HG03457 (cell line): Measurements from ENCODE around the gene SCP2.
"Not testable (repeated sequence)": the region's sequence is repeated elsewhere in the genome, so short reads cannot be mapped to it uniquely, and the experiment has no call there.

Experiments
- ATAC-seq: cut with Tn5 transposase; IDR thresholded peaks from one replicate; pipeline ENCODE4 v1.9.1; 2021; ENCODE audit warnings: moderate number of reproducible peaks; ENCODE audit not compliant: unreplicated experiment

SCP2 gene

DNA sequence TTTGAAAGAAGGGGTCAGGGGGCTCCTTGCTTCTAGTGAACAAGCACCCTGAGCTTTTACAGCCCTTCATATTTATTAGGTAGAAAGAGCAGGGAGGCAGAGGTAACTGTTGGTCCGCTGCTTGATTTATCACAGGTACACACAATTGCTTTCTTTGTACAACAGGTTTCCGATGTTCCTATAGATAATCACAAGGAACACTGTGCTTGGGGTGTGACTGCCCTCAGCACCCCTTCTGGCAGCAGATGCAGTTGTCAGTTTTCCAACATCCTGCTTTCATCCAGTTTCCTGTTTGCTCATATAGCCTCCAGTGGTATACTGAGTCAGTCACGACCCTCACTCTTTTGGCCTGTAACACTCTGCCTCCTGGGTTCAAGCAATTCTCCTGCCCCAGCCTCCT, 40.6 kb downstream of the SCP2 start:
- no peak for ATAC-seq

DNA sequence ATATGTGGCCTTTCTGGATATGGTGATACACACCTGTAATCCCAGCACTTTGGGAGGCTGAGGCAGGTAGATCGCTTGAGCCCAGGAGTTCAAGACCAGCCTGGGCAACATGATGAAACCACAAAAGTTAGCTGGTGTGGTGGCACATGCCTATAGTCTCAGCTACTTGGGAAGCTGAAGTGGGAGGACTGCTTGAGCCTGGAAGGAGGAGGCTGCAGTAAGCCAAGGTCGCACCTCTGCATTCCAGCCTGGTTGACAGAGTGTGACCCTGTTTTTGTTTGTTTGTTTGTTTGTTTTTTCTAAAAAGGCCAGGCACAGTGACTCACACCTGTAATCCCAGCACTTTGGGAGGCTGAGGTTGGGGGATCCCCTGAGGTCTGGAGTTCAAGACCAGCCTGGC, 42.2 kb downstream of the SCP2 start:
- ATAC-seq, result not testable (repeated sequence)

- ATAC-seq, result no peak
These were observed 43.1 kb downstream of the SCP2 start for GRCh38 chr1:52970149-52970548.

DNA sequence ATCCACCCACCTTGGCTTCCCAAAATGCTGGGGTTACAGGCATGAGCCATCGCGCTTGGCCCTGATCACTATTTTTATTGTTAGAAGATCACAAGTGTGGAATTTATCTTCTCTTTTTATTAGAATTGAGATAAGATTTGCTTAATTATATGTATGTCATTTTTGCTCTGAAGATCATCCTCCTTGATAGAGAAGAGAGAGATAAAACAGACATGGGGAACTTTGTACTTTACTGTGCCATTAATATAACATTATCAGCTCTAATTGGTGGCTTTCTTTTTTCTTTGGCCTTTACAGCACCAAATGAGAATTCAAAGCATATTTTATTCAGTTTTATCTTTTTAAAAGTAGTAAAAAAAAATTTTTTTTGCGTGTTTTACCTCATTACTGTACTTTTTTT, 46.8 kb downstream of the SCP2 start:
- ATAC-seq, result no peak

- no peak for ATAC-seq
These were observed 49.3 kb downstream of the SCP2 start for GRCh38 chr1:52976183-52977035.

GRCh38 chr1:52978045-52978444, 51.0 kb downstream of the SCP2 start:
- no peak for ATAC-seq

- ATAC-seq, result not testable (repeated sequence)
These were observed 65.7 kb downstream of the SCP2 start for GRCh38 chr1:52992733-52993132.

GRCh38 chr1:52994656-52995055, 67.6 kb downstream of the SCP2 start:
- ATAC-seq, result no peak

GRCh38 chr1:52996653-52997052, 69.6 kb downstream of the SCP2 start:
- ATAC-seq, result no peak

DNA sequence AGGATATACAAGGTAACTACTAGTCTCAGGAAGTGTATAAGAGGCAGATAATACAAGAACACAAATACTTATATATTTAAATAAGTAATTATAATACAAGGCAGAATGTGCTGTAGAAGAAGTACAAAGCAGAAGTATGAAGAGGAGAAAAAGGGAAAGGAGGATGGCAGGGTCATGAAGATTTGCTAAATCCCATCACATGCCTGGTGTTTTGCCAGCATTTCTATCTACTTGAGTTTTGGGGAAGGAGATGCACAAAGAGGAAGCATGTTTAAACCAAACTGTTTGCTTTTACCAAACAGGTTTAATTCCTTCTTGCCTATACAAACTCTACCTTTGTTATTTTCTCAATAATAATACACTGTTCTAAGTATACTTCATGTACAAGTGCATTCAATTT, 74.1 kb downstream of the SCP2 start:
- ATAC-seq, result no peak

- not testable (repeated sequence) for ATAC-seq
These were observed 79.5 kb downstream of the SCP2 start for GRCh38 chr1:53006612-53007011.

GRCh38 chr1:53010247-53010646, 83.2 kb downstream of the SCP2 start:
- ATAC-seq, result not testable (repeated sequence)

- no peak for ATAC-seq
These were observed 84.1 kb downstream of the SCP2 start for GRCh38 chr1:53011175-53011574.

- ATAC-seq, result peak; percentile 77
These were observed 87.9 kb downstream of the SCP2 start for GRCh38 chr1:53014791-53015507.

- no peak for ATAC-seq
These were observed 88.4 kb downstream of the SCP2 start for GRCh38 chr1:53015508-53015860.

DNA sequence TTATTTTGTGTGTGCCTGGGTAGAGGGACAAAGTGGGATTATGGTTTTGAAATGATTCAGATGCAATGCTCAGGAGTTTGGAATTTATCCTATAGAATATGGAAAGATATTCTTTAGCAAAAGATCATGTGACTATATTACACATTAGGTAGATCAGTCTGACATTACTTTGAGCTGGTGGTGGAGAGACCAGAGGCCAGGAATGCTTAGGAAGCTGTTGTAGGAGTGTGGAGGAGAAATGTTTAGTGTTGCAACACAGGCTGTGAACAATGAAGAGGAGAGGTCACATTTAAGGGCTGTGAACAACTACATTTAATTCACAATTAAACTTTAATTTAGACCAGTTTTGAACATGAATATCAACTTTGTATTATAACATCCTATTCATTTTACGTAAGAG, 89.6 kb downstream of the SCP2 start:
- no peak for ATAC-seq

DNA sequence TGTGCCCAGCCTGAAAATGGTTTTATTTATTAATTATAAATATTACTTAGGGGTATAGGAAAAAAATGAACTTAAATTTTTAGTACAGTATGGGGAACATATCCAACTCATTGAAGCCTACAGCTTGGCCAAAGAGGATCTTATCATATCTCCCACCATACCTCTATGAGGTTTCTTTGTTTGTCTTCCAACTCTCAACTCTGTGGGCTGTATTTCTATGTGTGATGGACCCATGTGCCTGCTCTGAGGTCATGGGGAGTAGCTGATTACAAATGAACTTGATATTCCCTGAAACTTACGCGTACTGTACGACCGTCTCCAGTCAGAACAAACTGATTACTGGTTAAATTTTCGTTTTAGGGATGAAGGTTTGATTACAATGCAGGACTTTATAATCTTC, 93.5 kb downstream of the SCP2 start:
- ATAC-seq, result no peak

- ATAC-seq, result no peak
These were observed 95.1 kb downstream of the SCP2 start for GRCh38 chr1:53022179-53022578.

DNA sequence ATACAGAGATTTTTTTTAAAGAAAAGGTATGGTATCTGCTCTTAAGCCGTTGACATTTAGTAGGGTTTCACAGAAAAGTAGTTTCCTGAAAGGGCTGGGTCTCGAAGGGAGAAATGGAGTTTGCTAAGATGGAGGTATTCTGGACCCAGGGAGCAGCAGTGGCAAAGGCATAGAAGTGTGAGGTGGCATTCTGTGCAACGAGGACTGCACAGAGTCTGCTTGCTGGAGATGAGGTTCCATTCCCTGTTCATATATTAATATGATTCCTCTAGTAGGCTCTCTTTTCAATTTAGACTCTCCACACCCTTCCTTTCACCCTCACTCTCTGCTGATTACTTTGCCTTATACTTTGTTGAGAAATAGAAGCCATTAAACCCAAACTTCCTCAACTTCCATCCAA, 96.5 kb downstream of the SCP2 start:
- ATAC-seq, result no peak

GRCh38 chr1:53024117-53024516, 97.0 kb downstream of the SCP2 start:
- ATAC-seq, result no peak

- no peak for ATAC-seq
These were observed 98.1 kb downstream of the SCP2 start for GRCh38 chr1:53025034-53025768.

GRCh38 chr1:53025769-53026112, 98.7 kb downstream of the SCP2 start:
- no peak for ATAC-seq
